ENCODE measurements around the gene LAMB4. TPM values are rescaled to one million over a fixed set of nuclear protein-coding genes. Genes with fewer than 3 reads are reported as not detected.

The LAMB4 gene
- polyA plus RNA-seq, 5 donors: 0.09 to 0.43 (median 0.28) TPM

DNA sequence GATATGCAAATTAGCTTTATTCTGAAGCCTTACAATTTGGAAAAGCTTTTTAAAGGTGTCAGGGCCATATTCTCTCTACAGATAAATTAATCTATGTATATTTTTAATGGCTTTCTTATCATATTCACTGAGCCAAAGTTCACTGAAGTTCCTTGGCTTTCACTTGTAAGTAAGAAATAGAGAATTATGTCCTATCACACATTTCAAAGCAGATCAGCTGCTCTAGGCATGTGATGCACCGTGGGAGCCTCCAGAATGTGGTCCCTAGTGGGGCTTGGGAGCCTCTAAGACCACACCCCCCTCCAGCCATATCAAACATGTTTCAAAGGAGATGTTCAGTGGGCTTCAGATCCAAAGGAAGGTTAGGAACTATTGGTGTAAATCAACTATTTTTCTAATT is 51.5 kb downstream of the LAMB4 start:
- no peak for DNase-seq

DNA sequence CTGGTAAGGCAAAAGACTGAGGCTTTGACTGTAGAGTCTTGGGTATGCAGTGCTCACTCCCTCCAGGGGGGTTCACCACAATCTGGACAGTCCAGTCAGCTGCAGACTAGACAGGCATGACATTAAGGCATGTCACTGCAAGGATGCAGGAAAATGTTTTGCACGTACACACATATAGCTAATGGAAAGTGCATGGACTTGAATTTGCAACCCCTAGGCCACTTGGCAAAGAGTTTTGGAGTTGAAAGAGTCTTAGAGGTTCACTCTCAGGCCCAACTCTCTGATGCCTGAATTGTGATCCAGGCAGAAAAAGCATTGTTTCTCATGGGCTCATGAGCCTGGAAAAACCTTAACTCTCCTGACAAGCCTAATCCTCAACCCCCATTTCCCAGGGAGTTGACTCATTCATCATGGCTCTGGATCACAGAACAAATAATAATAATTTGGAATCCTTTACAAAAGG is 51.9 kb downstream of the LAMB4 start:
- DNase-seq: no peak

GRCh38 chr7:108077709-108078108 is 52.5 kb downstream of the LAMB4 start:
- DNase-seq: no peak

DNA sequence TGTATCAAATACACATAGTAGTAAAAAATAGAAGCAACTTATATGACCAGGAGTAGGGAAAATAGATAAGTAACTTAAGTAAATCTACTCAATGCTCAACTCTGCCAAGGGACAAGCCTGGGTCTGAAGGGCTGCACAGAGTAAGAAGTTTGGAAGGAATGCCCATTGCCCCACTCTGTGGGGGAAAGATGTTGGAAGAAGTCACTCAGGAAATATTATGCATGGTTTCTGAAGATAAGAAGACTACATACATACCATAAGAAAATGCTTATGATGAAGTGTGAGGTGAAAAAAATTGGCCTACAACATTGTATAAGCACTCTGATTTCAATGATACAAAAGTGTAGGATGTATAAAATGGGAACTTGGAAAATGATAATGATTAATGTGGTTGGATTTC is 54.0 kb downstream of the LAMB4 start:
- DNase-seq: no peak

DNA sequence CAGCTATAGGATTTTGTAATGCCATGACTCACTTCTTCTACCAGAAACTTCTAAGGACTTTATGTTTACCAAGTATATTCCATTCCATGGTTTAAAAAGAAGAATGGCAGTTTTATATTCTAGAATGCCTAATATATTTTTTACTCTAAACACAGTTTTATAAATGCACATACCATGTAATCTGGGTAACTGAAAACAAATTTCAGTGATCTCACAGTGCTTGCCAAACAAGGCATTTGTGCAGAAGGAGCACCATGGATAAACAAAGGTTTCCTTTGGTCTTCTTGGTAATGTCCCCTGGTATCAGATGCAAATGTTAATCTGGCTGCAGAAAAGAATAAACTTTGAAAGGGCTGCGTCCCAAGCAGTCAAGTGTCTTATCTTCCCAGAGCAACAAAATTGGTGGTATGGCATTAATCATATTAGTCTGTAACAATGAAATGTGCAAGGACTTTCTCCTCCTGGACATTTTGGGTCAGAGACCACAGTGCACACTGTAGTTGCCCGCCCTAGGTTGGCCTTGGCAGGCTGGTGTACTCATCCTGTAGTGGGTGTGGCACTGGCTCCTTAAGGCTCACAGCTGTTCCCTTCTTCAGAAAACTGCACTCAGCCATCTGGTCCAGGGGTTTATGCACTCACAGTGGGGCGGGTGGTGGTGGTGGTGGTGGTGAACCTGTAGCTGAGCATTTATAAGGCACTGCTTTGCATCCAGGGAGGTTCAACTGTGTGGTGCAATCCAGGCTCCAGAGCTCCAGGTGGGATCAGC is 56.7 kb downstream of the LAMB4 start:
- DNase-seq: no peak

- DNase-seq: no peak
These were observed 57.4 kb downstream of the LAMB4 start for GRCh38 chr7:108072739-108073138.

DNA sequence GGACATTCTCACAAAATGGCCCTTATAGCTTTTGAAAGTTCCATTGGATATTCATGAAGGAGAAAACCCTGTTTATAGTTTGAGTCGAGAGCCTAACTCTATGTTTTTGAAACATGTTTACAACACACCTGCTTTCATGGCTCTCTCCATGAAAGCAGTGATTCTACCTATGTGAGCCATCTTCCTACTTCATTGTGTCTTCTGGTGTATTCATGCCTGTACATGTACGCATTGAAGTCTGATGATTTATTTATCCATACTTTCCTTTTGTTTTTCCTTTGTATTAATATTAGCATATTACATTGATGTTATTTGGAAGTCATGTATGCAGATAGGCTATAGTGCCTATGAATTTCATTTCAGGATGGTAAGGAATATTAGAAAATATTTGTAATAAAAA is 58.0 kb downstream of the LAMB4 start:
- DNase-seq: no peak

DNA sequence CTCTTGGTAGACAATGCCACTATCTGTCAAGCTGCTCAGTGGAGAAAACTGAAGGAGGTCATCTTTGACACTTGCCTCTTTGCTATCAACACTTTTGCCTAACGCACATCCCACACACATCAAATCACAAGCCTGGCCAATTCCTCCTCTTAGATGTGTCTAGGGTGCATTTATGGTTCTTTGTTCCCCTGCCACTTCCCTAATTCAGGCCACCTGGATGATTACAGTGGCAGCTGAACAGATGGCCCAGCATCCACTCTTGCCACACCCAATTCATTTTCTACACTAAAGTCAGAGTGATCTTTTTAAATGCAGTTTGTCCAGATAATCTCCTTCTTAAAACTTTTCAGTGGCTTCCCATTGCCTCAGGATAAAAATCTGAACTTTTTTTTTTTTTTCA is 58.6 kb downstream of the LAMB4 start:
- DNase-seq: no peak

- DNase-seq: no peak
These were observed 60.5 kb downstream of the LAMB4 start for GRCh38 chr7:108069646-108070045.

DNA sequence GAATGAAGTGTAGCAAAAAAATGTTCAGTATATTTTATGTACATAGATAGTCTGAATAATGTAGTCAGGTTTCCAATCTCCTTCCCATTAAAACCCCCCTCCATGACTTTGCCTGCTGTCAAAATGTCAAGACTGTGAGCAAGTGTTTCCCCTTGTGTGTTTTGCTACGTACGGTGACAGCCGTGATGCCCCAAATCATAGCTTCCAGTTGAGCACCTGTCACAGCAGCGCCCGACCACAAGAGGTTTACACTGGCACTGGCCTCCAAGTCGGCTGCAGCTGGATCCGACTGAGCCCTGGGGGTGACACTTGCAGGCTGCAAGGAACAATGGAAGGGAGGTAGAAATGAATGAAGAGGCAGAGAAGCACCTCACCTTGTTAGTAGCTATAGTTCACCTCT is 62.3 kb downstream of the LAMB4 start:
- no peak for DNase-seq

DNA sequence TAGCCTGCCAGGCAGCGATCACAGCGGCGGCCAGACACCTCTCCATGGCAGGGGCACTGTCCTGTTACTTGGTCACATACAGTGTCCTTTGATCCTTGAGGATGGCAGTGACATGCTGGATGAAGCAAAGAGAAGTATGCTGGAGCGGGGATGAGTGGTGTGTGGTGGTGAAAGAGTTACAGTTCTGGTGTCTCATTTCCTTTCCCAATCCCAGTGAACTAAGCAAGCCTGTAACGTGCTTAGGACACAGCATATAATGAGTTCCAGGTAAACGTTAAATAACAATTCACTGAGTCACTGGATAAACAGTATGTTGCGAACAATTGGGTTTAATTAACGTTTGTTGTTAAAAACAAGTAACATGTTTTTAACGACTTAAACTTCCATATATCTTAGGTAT is 63.7 kb downstream of the LAMB4 start:
- DNase-seq: no peak

- no peak for DNase-seq
These were observed 66.6 kb downstream of the LAMB4 start for GRCh38 chr7:108063520-108063933.

GRCh38 chr7:108062250-108063014 is 67.7 kb downstream of the LAMB4 start:
- no peak for DNase-seq

DNA sequence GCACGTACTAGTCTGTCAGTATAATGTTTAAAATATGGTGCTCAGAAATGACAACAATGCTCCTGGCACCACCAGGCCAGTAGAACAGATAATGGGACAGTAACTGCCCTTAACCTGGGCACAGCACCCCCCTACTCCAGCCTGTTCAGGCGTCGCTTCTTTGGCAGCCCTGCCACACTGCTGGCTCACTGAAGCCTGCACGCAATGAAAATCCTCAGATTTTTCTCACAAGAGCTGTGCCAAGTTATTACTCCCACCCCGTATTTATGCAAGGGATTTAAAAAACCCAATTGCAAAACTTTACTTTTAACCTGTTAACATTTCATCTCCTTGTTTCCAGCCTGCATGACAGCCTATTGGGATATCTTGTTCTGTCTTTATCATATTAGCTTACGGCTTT is 70.6 kb downstream of the LAMB4 start:
- no peak for DNase-seq

DNA sequence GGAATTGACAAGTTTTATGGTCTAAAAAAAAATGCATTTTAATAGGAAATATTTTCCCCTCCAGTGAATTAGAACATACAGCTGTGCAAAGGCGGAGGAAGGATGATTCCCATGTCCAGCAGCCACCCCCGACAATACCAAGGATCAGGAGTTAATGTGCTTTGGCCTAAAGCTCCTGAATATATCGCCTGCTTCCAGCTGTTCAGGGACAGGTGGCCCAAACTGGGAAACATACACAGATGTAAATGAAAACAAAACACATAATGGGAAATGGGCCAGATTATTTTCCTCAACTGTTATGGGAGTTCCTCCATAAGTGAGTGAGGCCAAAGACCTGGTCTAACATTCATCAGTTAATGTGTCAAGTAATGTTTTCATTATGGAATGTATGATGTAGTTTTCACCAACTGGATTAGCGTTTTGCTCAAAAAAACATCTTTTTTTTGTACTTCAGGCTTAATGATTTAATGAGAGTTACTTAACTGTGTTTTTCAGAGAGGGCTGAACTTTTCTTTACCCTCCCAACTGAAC is 72.1 kb downstream of the LAMB4 start:
- peak in 1 of 2 donors; percentile 34 for DNase-seq

- DNase-seq: no peak
These were observed 74.5 kb downstream of the LAMB4 start for GRCh38 chr7:108055611-108056021.

DNA sequence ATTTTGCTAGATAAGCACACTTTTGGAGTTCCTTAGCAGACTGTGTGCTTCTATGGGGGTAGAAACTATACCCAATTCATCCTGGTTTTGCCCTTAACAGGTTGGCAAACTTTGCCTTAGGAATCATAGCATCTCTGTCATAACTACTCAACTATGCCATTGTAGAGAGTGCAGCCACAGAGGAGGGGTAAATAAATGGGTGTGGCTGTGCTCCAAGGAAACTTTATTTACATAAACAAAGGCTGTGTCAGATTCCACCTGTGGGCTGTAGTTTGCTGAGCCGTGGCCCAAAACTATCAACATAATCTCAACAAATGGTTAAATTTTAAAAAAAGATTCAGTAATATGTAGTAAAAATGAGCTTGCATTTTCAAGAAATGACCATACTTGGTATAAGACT is 75.6 kb downstream of the LAMB4 start:
- no peak for DNase-seq

GRCh38 chr7:108053250-108053649 is 76.9 kb downstream of the LAMB4 start:
- no peak for DNase-seq

GRCh38 chr7:108051454-108051853 is 78.7 kb downstream of the LAMB4 start:
- no peak for DNase-seq

DNA sequence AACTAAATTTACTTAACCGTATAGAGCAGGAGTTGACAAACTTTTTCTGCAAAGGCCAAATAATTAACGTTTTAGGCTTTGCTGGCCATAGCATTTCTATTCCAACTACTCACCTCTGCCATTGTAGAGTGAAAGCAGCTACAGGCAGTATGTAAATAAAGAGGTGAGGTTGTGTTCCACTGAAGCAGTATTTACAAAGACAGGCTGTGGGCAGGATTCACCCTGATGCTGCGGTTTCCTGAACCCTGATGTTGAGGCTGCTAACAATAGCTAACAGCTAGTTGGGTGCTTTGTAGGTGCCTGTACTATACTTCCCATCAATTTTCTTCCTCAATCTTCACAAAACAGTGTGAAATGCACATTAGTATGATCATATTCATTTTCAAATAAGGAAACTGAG is 80.2 kb downstream of the LAMB4 start:
- no peak for DNase-seq

GRCh38 chr7:108048422-108048821 is 81.7 kb downstream of the LAMB4 start:
- DNase-seq: no peak

DNA sequence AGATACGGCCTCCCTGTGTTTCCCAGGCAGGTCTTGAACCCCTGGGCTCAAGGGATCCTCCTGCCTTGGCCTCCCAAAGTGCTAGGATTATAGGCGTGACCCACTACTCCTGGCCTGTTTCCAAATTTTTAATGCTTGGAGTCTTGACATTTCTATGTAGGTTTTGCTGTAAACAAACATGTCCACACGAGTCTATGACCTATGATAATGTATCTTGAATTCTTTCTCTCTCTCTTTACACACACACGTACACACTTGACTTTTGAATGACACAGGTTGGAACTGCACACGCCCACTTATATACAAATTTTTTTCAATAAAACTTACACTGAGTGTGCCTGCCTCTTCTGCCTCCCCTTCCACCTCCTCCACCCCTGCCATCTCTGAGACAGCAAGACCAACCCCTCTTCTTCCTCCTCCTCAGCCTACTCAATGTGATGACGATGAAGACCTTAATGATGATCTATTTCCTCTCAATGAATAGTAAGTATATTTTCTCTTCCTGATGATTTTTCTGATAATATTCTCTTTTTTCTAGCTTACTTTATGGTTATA is 83.1 kb downstream of the LAMB4 start:
- no peak for DNase-seq

DNA sequence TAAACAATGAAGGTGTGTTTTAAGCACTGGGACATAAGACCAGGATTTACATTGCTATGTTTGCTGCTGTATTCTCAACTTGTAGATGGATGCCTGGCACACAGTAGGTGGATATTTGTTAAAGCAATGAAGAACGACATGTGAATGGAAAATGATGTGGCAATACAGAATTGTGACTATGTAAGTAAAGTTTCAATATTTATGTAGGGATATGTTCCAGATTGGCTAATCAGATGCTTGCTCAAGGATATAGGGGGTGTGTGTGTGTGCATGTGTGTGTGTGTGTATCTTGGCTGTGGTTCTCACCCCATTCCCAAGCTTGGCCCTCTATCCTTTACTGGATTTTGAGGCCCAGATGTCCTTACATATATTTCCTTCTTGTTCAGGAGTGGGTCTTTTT is 84.5 kb downstream of the LAMB4 start:
- peak in 1 of 2 donors; percentile 53 for DNase-seq
